HL-60 (cell line): ENCODE results near the gene ZSCAN22.

Experiments used
- DNase-seq, 2 experiments: peaks; one replicate each; pipeline ENCODE4 v3.0.0-alpha.2; 2010 to 2020; ENCODE audit warnings: low read depth in 1 of 2, low spot score in 1 of 2
- H3K27ac ChIP-seq: fragments of 250-450 bp; sonication (Bioruptor Pico); replicated peaks from 2 replicates; pipeline ENCODE4 v1.5.1; 2020; ENCODE audit warnings: mild to moderate bottlenecking, moderate library complexity
- H3K27me3 ChIP-seq: fragments of 250-450 bp; sonication (Bioruptor Pico); 2 replicates; pipeline ENCODE4 v1.5.1; 2021; ENCODE audit warnings: mild to moderate bottlenecking, moderate library complexity; ENCODE audit not compliant: insufficient read depth, poor library complexity, severe bottlenecking
- H3K4me3 ChIP-seq: replicated peaks from 2 replicates; pipeline ENCODE4 v1.5.1; 2011; ENCODE audit warnings: mild to moderate bottlenecking, control low read depth, low read length; ENCODE audit not compliant: insufficient read depth
- CTCF ChIP-seq: IDR thresholded peaks from one replicate; pipeline ENCODE4 v1.5.1; 2011; ENCODE audit warnings: low read length, control low read depth, inconsistent platforms; ENCODE audit not compliant: insufficient read depth
- GABPA ChIP-seq: IDR thresholded peaks from 2 replicates; pipeline ENCODE4 v1.6.1; 2012; ENCODE audit warnings: low read depth
- POLR2AphosphoS5 ChIP-seq: IDR thresholded peaks from 2 replicates; pipeline ENCODE4 v1.6.1; 2012; ENCODE audit warnings: low read depth
- SPI1 ChIP-seq: IDR thresholded peaks from 2 replicates; pipeline ENCODE4 v1.6.1; 2012; ENCODE audit warnings: low read depth, mild to moderate bottlenecking, borderline replicate concordance
- TF ChIP-seq, protein P1 (sequence below): IDR thresholded peaks from 2 replicates; pipeline ENCODE4 v1.6.1; 2012; ENCODE audit warnings: low read depth; ENCODE audit not compliant: insufficient replicate concordance

The ZSCAN22 gene

DNA sequence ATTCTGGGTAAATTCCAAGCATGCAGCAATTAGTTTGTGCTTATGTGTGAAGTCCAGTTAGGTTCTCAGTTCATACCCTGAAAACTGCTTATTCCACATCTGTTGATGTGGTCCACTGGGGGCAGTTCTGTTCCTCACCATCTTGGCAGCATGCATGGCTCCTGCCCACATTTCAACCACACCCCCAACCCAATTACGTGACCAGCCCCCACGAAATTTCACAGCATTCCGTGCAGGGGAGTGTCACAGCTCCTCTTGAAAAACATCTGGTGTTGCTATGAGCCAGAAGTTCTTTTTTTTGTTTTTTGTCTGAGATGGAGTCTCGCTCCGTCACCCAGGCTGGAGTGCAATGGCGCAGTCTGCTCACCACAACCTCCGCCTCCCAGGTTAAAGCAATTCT is 30.7 kb upstream of the ZSCAN22 start:
- TF ChIP-seq GABPA (no peak), POLR2AphosphoS5 (no peak), CTCF (no peak), SPI1 (no peak)
- TF ChIP-seq, protein P1, sequence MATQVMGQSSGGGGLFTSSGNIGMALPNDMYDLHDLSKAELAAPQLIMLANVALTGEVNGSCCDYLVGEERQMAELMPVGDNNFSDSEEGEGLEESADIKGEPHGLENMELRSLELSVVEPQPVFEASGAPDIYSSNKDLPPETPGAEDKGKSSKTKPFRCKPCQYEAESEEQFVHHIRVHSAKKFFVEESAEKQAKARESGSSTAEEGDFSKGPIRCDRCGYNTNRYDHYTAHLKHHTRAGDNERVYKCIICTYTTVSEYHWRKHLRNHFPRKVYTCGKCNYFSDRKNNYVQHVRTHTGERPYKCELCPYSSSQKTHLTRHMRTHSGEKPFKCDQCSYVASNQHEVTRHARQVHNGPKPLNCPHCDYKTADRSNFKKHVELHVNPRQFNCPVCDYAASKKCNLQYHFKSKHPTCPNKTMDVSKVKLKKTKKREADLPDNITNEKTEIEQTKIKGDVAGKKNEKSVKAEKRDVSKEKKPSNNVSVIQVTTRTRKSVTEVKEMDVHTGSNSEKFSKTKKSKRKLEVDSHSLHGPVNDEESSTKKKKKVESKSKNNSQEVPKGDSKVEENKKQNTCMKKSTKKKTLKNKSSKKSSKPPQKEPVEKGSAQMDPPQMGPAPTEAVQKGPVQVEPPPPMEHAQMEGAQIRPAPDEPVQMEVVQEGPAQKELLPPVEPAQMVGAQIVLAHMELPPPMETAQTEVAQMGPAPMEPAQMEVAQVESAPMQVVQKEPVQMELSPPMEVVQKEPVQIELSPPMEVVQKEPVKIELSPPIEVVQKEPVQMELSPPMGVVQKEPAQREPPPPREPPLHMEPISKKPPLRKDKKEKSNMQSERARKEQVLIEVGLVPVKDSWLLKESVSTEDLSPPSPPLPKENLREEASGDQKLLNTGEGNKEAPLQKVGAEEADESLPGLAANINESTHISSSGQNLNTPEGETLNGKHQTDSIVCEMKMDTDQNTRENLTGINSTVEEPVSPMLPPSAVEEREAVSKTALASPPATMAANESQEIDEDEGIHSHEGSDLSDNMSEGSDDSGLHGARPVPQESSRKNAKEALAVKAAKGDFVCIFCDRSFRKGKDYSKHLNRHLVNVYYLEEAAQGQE = no peak
- H3K27ac ChIP-seq = no peak overlapping the region
- no peak overlapping the region for H3K4me3 ChIP-seq
- DNase-seq = no peak
- H3K27me3 ChIP-seq = no peaks in the 10 kb centered on the region

- H3K27me3 ChIP-seq = no peaks in the 10 kb centered on the region
- no peak overlapping the region for H3K4me3 ChIP-seq
- no peak overlapping the region for H3K27ac ChIP-seq
- no peak for DNase-seq
- TF ChIP-seq CTCF = no peak
- TF ChIP-seq, protein P1 = peak; percentile 75
Observed at GRCh38 chr19:58300620-58301019, 26.2 kb upstream of the ZSCAN22 start.

- no peak for DNase-seq
- Histone ChIP-seq H3K4me3 (no peak overlapping the region), H3K27ac (peak overlapping the region; percentile 96), H3K27me3 (no peaks in the 10 kb centered on the region)
- TF ChIP-seq SPI1 (no peak), POLR2AphosphoS5 (no peak), CTCF (no peak), GABPA (no peak)
- TF ChIP-seq, protein P1 = no peak
Observed at GRCh38 chr19:58304255-58304654, 22.5 kb upstream of the ZSCAN22 start.
